GM18511 (cell line): ENCODE data around the gene GP9.

ENCODE experiments used
- ATAC-seq: cut with Tn5 transposase; IDR thresholded peaks from one replicate; pipeline ENCODE4 v1.9.1; 2021; ENCODE audit warnings: mild to moderate bottlenecking, moderate library complexity; ENCODE audit not compliant: unreplicated experiment

GP9 gene

GRCh38 chr3:129060276-129061022, at the start of gene GP9:
Gene GP9, plus strand, starts transcription at chr3:129060779. Its CDS starts 961 bp downstream, at chr3:129061740.
- no peak for ATAC-seq

GRCh38 chr3:129013491-129013891, 47.1 kb upstream of the GP9 start:
- no peak for ATAC-seq

GRCh38 chr3:129014148-129014547, 46.4 kb upstream of the GP9 start:
- no peak for ATAC-seq

GRCh38 chr3:129014793-129015345, 45.7 kb upstream of the GP9 start:
- ATAC-seq: no peak

GRCh38 chr3:129015388-129016105, 45.0 kb upstream of the GP9 start:
- no peak for ATAC-seq

GRCh38 chr3:129016356-129016719, 44.2 kb upstream of the GP9 start:
- peak; percentile 60 for ATAC-seq

- ATAC-seq: peak; percentile 77
These were observed 43.7 kb upstream of the GP9 start for GRCh38 chr3:129016720-129017483.

- peak; percentile 19 for ATAC-seq
These were observed 43.1 kb upstream of the GP9 start for GRCh38 chr3:129017484-129017899.

GRCh38 chr3:129018271-129018670, 42.3 kb upstream of the GP9 start:
- ATAC-seq: no peak

GRCh38 chr3:129018751-129019150, 41.8 kb upstream of the GP9 start:
- no peak for ATAC-seq

- no peak for ATAC-seq
These were observed 41.3 kb upstream of the GP9 start for GRCh38 chr3:129019266-129019665.

- no peak for ATAC-seq
These were observed 39.9 kb upstream of the GP9 start for GRCh38 chr3:129020691-129021090.

GRCh38 chr3:129021140-129021551, 39.4 kb upstream of the GP9 start:
- no peak for ATAC-seq

- no peak for ATAC-seq
These were observed 38.2 kb upstream of the GP9 start for GRCh38 chr3:129022114-129023007.

GRCh38 chr3:129023008-129023358, 37.6 kb upstream of the GP9 start:
- ATAC-seq: no peak

- no peak for ATAC-seq
These were observed 36.7 kb upstream of the GP9 start for GRCh38 chr3:129023909-129024308.

- no peak for ATAC-seq
These were observed 35.5 kb upstream of the GP9 start for GRCh38 chr3:129025108-129025507.

GRCh38 chr3:129025691-129026435, 34.7 kb upstream of the GP9 start:
- no peak for ATAC-seq

GRCh38 chr3:129026728-129027543, 33.6 kb upstream of the GP9 start:
- peak; percentile 99 for ATAC-seq
